Adipocyte (in vitro differentiated cells): ENCODE measurements around the gene DDX3X.
A peak's percentile ranks its signal among the peaks of the same experiment; 100 is the strongest.
"Not testable (repeated sequence)": the region's sequence is repeated elsewhere in the genome, so short reads cannot be mapped to it uniquely, and the experiment has no call there.

ENCODE experiments used
- DNase-seq: peaks from one replicate; pipeline ENCODE4 v3.0.0-alpha.2; 2015; ENCODE audit warnings: low read depth
- H3K27me3 ChIP-seq: replicated peaks from 2 replicates; pipeline ENCODE4 v1.7.0; 2013; ENCODE audit warnings: mild to moderate bottlenecking, low read length, moderate library complexity; ENCODE audit not compliant: control insufficient read depth, insufficient read depth
- H3K36me3 ChIP-seq: 2 replicates; pipeline ENCODE4 v1.7.0; 2013; ENCODE audit warnings: low read length, mild to moderate bottlenecking, moderate library complexity; ENCODE audit not compliant: control insufficient read depth, insufficient read depth, severe bottlenecking
- H3K4me1 ChIP-seq: 2 replicates; pipeline ENCODE4 v1.7.0; 2013; ENCODE audit warnings: mild to moderate bottlenecking, low read length, moderate library complexity; ENCODE audit not compliant: control insufficient read depth, insufficient read depth
- H3K4me3 ChIP-seq: 2 replicates; pipeline ENCODE4 v1.7.0; 2013; ENCODE audit warnings: mild to moderate bottlenecking, low read length, moderate library complexity
- H3K9ac ChIP-seq: 2 replicates; pipeline ENCODE4 v1.7.0; 2013; ENCODE audit warnings: mild to moderate bottlenecking, low read length, moderate library complexity
- H3K9me3 ChIP-seq: 2 replicates; pipeline ENCODE4 v1.7.0; 2013; ENCODE audit warnings: mild to moderate bottlenecking, low read length, moderate library complexity; ENCODE audit not compliant: control insufficient read depth

Gene DDX3X

DNA sequence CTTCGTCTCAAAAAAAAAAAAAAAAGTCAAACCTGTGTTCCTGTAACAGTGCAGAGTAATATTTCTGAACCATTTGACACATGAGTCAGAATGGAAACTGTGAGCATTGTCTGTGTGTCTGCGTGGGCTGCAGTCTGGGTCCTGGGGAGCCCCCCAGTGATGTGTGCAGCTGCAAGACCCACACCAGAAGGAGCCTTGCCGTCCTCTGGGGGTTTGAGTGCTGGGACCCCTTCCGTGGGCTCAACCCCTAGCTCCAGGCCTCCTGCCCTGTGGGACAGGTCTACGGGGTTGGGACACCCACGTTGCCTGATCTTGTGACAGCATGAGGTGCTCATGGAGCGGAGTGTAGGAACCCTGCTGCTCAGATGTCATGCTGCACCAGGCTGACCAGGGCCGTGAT is 43.7 kb downstream of the DDX3X start:
- peaks cover 14% of the 10 kb centered on the region for H3K4me1 ChIP-seq
- no peak overlapping the region for H3K9ac ChIP-seq
- H3K36me3 ChIP-seq, result no peaks in the 10 kb centered on the region
- H3K4me3 ChIP-seq, result no peak overlapping the region
- peaks cover 6% of the 10 kb centered on the region for H3K27me3 ChIP-seq
- H3K9me3 ChIP-seq, result no peaks in the 10 kb centered on the region
- no peak for DNase-seq

DNA sequence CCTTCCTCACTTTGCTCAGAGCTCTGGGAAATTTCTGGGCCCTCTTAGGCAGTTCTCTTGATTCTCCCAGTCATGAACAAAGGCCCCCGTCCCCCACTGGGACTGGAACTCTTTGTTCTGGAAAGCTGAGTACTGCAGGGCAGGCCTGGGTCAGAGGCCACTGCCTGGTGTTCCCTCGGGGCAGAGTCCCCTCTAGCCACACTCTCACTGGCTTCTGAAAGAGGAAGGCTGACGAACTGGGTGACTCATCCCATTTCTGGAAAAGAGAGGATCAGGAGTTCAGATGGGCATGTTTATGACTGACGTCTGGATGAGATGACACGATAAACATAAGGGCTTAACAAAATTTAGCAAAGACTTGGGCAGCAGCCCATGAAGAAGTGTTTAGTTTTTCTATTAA is 47.7 kb downstream of the DDX3X start:
- Histone ChIP-seq H3K9ac (no peak overlapping the region), H3K36me3 (no peaks in the 10 kb centered on the region), H3K4me1 (peaks cover 25% of the 10 kb centered on the region), H3K9me3 (no peaks in the 10 kb centered on the region), H3K27me3 (no peaks in the 10 kb centered on the region), H3K4me3 (no peak overlapping the region)
- peak; percentile 60 for DNase-seq

DNA sequence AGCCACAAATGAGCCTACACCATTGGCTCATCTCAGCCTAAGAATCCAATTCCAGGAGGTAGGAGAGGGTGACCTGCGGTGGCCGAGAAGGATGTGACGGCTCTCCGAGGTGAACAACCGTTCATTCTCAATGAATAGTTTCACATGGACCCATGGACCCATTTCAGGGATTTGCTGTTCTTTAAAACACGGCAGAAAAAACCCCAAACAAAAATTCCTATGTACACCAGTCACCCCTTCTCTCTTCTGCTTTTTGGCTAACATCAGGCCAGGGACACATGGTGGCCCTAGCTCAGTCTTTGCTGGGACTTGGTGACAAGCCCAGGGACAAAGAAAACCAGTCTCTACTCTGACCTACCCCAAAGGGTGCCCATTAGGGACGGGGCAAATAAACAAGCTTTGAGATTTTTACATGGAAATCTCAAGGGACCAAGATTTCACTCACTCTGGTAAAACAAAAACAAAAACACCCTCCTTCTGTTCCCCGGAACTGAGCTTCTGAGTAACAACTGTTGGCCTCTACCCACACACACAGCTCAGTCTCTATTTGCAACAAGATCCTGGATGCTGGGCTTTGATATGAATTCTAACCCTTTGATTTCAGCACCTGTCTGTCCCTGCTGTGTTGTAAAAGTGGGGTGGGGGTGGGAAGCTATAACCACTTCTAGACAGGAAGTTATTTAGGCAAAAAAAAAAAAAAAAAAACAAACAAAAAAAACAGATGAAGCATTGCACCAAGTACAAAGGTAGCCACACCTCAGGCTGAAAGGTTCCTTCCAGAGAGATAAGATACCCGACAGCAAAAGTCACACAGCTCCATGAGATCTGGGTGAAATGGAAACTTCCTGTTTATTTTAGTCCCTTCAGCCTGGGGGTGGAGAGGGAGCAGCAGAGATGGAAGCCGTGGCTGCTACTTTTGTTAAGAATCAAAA is 49.0 kb downstream of the DDX3X start:
- H3K9me3 ChIP-seq, result no peaks in the 10 kb centered on the region
- peak overlapping the region; percentile 12 for H3K9ac ChIP-seq
- H3K4me3 ChIP-seq, result no peak overlapping the region
- peaks cover 25% of the 10 kb centered on the region for H3K4me1 ChIP-seq
- no peaks in the 10 kb centered on the region for H3K36me3 ChIP-seq
- H3K27me3 ChIP-seq, result peaks cover 4% of the 10 kb centered on the region
- DNase-seq, result peak; percentile 31

DNA sequence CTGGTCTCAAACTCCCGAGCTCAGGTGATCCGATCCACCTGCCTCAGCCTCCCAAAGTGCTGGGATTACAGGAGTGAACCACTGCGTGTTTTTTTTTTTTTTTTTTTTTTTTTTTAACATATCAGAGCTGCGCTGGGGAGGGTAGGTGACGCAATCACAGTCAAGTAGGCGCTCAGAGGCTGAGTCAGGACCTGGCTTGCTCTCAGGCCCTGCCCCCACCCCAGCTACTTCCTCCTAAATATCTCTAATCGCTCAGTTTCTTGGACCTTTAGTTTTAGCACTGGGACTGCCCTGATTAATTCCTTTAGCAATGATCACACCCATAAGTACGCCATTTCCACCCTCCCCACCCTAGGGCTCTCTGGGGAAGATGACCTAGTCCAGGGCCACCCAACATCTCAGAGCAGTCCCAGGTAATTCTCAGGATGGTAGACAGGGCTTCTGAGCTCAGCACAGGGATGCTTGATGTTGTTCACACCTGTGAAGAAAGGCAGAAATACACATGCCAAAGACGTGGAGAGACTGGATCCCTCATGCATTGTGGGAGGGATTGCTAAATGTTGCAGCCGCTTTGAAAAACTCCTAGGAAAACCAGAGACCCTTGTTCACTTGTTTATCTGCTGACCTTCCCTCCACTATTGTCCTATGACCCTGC is 50.2 kb downstream of the DDX3X start:
- Histone ChIP-seq H3K4me1 (peaks cover 25% of the 10 kb centered on the region), H3K4me3 (no peak overlapping the region), H3K36me3 (no peaks in the 10 kb centered on the region), H3K9ac (no peak overlapping the region), H3K9me3 (no peaks in the 10 kb centered on the region), H3K27me3 (peaks cover 4% of the 10 kb centered on the region)
- DNase-seq, result peak; percentile 8

DNA sequence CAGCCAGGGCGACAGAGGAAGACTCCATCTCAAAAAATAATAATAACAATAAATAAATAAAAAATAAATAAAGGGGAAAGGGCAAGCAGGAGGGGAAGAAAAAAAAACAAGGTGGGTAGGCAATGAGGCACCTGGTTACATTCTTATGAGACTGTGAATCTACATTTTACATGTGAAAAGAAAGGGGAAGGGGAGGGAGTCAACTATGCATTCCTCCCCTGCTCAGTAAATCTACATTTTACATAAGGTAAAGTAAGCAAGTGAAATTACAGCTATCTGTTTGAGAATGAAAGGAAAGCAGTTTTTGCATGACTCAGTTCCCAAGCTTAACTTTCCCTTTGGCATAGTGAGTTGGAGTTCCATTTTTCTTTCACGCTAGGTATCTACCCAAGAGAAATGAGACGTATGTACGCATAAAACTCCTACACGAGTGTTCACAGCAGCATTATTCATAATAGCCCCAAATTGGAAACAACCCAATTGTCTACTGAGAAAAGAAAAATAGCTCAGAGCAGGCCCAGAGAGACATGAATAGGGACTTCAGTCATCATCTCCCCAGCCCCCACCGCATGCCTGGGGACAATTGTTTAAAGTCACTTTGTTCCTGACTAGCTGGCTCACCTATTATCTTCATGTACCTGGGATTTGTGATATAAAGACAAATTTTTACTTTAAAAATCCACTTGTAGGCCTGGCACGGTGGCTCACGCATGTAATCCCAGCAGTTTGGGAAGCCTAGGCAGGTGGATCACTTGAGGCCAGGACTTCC is 52.4 kb downstream of the DDX3X start:
- no peaks in the 10 kb centered on the region for H3K36me3 ChIP-seq
- no peak overlapping the region for H3K4me3 ChIP-seq
- H3K4me1 ChIP-seq, result peaks cover 23% of the 10 kb centered on the region
- H3K27me3 ChIP-seq, result peaks cover 7% of the 10 kb centered on the region
- no peak overlapping the region for H3K9ac ChIP-seq
- no peaks in the 10 kb centered on the region for H3K9me3 ChIP-seq
- no peak for DNase-seq

DNA sequence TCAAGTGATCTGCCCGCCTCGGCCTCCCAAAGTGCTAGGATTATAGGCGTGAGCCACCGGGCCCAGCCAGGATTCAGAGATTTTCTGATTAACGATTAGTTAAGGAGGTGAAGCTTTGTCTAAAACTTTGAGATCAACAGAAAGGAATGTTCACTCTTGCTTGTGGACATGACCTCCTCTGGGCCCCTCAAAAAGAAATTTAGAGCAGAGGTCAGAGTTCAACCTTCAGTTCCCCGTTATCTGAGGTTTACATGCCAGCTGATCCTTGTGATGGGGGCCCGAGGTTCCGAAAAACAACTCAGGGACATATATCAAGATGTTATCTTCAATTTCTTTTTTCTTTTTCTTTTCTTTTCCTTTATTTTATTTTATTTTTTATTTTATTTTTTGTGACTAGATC is 54.6 kb downstream of the DDX3X start:
- Histone ChIP-seq H3K4me1 (peaks cover 7% of the 10 kb centered on the region), H3K27me3 (peaks cover 7% of the 10 kb centered on the region), H3K4me3 (no peak overlapping the region), H3K9ac (no peak overlapping the region), H3K36me3 (no peaks in the 10 kb centered on the region), H3K9me3 (no peaks in the 10 kb centered on the region)
- DNase-seq, result no peak

DNA sequence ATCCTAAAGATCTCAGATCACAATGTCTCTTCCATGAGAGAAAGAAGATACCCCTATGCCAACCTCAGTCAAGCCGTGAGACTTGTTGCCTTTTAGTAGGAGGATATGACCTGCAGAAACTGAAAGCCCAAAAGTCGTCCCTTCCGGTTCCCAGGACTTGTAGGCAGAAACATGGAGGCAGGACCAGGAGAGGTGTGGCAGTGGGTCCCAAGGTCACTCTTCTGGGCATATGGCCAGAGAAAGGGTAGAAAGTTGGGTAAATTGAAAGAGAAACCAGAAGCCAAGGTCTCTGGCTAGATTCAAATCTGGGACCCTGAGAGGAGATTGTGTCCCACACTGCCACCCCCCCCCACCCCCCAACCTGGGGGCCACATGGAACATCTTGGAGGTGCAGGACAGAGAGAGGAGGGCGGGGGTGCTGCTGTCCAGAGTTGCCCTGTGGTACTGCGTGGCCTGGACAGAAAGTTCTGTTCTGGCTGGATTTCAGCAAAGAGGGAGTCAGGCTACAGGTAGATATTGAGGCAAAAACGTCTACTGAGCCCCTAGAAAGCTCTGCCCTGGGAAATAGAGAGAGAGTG is 55.4 kb downstream of the DDX3X start:
- Histone ChIP-seq H3K9me3 (no peaks in the 10 kb centered on the region), H3K4me3 (no peak overlapping the region), H3K27me3 (peaks cover 11% of the 10 kb centered on the region), H3K4me1 (peaks cover 1% of the 10 kb centered on the region), H3K9ac (no peak overlapping the region), H3K36me3 (no peaks in the 10 kb centered on the region)
- DNase-seq, result no peak

DNA sequence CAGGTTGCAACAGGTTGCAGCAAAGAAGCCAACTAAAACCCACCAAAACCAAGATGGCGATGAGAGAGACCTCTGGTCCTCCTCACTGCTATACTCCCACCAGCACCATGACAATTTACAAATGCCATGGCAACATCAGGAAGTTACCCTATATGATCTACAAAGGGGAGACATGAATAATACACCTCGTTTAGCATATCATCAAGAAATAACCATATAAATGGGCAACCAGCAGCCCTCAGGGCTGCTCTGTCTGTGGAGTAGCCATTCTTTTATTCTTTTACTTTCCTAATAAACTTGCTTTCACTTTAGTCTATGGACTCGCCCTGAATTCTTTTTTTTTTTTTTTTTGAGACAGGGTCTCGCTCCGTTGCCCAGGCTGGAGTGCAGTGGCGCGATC is 56.6 kb downstream of the DDX3X start:
- H3K27me3 ChIP-seq, result peaks cover 14% of the 10 kb centered on the region
- H3K4me3 ChIP-seq, H3K36me3 ChIP-seq, DNase-seq, H3K9me3 ChIP-seq, H3K4me1 ChIP-seq, H3K9ac ChIP-seq: not testable (repeated sequence)

DNA sequence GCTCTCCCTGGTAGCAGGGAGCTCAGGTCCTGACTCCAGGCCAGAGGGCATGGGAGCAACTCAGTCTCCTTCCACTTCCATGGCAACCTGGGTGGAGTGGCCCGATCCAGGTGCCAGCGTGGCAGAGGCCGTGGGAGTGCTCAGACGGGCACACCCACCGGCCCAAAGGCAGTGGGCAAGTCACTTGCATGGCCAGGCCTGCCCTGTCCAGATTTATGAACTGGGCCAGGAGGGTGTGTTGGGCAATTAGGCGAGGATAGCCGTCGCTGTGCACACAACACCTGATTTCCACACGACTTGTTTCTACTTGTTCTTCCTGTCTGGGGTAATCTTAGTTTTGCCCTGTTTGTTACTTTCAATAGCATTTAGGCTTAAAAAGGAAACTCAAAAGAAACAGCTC is 57.6 kb downstream of the DDX3X start:
- H3K36me3 ChIP-seq, result no peaks in the 10 kb centered on the region
- no peak for DNase-seq

DNA sequence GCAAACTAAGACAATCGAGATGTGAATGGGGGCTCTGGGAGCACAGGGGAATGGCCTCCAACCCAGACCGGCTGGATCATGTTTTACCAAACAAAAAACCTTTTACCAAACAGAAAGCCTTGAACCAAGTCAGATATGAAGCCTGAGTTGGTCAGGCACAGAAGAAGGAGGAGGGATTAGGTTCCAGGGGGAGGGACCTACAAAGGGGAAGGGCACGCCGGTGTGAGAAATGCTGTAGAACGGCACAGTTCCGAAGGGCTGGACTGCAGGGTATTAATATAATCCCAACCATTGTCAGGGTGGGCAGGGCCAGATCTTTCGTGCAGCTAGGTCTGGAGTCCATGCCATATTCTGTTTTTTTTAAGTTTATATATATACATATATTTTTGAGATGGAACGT is 60.3 kb downstream of the DDX3X start:
- no peaks in the 10 kb centered on the region for H3K36me3 ChIP-seq
- H3K9ac ChIP-seq, result no peak overlapping the region
- no peaks in the 10 kb centered on the region for H3K4me1 ChIP-seq
- DNase-seq, result no peak
- no peak overlapping the region for H3K4me3 ChIP-seq
- H3K27me3 ChIP-seq, result peaks cover 11% of the 10 kb centered on the region
- H3K9me3 ChIP-seq, result peaks cover 17% of the 10 kb centered on the region

More for the DNA sequence above, 57.6 kb downstream of the DDX3X start:
- peaks cover 15% of the 10 kb centered on the region for H3K27me3 ChIP-seq
- H3K4me1 ChIP-seq, result no peaks in the 10 kb centered on the region
- H3K4me3 ChIP-seq, result no peak overlapping the region
- no peaks in the 10 kb centered on the region for H3K9me3 ChIP-seq
- H3K9ac ChIP-seq, result no peak overlapping the region

DNA sequence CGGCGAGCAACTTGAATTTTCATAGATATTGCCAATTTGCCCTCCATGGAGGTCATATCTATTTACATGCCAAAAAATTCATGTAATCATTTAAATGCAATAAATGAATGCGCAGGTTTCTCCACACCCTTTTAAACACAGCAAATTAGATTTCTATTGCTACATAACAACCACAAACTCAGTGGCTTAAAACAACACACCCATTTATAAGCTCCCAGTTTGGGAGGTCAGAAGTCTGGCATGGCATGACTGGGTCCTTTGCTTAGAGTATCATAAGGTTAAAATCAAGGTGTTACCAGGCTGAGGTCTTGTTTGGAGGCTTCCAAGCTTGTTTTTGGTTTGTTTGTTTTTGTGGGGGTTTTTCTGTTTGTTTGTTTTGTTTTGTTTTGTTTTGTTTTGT is 63.3 kb downstream of the DDX3X start:
- Histone ChIP-seq H3K9ac (no peak overlapping the region), H3K4me3 (no peak overlapping the region), H3K4me1 (no peaks in the 10 kb centered on the region), H3K36me3 (no peaks in the 10 kb centered on the region), H3K27me3 (peaks cover 9% of the 10 kb centered on the region), H3K9me3 (peaks cover 17% of the 10 kb centered on the region)
- DNase-seq, result no peak
